HG03135 (cell line): Measurements from ENCODE around the gene B4GALT3.

Source experiments
- ATAC-seq: cut with Tn5 transposase; IDR thresholded peaks from one replicate; pipeline ENCODE4 v1.9.1; 2021; ENCODE audit warnings: mild to moderate bottlenecking, moderate library complexity; ENCODE audit not compliant: unreplicated experiment

B4GALT3 gene

DNA sequence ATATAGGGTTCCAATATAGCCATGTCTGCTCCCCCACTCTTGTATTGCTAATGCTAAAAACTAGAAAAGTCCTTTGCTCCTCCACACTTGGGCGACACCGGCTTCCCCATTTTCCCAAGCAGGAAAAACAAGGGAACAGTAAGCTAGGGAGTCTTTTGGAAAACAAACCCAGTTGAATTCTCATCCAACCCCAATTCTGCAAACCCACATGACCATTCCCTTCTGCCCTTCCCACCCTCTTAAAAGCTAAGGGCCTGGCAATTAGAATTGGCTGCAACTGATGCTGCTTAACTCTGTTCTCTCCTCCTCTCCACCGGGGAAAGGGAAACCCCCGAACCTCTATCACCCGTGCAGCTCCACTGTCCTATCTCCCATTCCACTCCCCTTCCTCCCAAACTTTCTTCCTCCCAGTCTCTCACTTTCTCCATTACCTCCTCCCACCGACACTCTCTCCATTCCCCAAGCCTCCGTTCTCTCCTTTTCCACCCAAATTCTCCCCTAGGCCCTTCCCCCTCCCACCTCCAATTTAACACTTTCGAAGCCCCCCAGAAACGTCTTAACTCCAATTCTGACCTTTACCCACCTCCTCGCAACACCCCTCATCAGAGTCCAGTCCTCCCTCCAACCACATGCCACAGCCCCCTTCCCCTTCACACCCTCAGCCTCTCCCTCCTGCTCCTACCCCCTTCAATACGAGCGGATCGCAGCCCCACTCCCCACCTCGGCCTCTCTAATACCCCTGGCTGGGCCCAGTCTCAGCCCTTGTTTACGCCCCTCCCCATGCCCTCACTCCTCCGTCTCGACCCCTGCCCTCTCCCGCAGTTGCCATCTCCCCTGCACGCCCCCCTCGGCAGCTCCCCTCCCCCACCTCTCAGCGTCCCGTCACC is 45.5 kb downstream of the B4GALT3 start:
- ATAC-seq, result no peak

DNA sequence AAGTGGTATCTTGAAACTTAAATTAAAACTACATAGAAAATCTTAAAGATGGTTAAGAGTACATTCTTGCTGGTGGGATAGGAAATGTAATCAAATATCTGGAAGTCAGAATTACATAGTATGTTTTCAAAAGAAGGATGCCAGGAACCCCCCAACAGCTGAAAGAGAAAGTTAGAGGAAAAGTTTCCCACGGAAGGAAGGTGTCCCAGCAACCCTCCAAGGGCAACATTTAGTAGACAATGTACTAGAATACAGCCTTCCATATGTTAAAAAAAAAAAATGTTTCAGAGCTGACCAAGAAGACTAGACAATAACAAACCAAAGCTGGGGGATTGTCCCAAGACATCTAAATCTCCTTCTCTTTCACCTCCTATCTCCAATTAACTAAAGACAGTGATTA is 47.0 kb downstream of the B4GALT3 start:
- no peak for ATAC-seq

DNA sequence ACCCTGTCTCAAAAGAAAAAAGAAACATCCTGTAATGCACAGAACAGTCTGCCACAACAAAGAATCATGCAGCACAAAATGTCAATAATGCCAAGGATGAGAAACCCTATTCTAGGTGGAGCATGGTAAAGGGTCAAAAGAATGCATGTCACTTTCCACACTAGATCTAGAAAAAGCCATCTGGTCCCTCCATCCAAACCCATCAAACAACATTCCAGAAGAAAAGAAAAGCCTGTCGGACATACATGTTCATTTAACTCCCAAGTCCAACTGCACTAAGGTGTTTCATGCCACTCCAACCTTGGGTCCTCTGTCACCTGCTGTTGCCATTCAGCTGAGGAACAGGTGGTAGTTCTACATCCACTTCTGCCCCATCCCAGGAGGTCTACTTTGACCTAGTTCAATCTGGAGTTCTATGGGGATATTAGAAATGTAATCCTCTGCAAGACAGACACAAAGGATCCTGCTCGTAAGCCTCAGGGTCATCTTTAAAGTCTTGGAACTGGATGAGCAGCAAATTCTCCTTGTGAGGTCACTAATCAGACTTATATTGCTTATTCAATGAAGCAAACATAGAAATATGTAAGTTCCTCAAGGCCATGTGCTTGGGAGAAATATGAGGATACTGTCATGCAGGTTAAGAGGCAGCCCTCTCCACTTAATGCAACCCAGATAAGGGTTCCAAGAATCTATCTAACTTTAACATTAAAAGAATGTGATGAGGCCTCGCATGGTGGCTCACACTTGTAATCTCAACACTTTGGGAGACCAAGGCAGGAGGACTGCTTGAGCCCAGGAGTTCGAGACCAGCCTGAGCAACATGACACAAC is 48.5 kb downstream of the B4GALT3 start:
- no peak for ATAC-seq

DNA sequence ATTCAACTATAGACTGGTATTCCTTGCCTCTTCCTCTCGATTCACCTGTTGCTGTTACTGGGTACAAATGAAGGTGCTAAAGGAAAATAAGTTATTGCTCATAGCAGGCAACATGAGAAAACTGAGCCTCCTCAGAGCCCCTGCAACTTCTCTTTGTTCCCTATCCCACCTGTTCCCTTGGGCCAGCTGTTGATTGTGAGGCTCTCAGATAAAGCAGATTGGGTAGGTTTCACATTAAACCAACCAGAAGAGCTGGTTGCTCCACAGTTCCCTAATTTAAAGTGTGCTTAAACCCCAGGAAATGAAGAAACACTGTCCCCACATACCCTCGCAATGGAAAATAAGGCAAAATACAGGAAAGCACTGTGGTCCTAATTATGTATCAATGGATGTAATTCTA is 49.7 kb downstream of the B4GALT3 start:
- ATAC-seq, result no peak

DNA sequence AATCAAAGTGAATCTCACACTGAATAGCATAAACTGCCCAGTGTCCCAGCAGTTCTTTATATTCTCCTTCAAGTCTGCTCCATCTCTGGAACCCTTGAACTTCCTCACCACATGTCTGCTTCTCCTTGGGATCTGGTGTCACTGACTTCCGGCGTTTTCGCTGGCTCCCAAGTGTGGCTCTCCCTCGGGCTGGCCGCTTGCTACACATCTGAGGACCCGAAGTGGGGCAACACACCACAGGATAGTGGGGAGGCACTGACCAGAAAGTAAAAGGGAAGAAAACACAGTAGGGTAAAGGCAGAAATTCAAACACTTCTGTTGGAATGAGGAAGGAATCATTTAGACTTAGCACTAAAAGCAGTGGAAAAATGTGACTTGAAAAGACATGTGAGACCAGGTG is 54.3 kb downstream of the B4GALT3 start:
- ATAC-seq, result no peak

DNA sequence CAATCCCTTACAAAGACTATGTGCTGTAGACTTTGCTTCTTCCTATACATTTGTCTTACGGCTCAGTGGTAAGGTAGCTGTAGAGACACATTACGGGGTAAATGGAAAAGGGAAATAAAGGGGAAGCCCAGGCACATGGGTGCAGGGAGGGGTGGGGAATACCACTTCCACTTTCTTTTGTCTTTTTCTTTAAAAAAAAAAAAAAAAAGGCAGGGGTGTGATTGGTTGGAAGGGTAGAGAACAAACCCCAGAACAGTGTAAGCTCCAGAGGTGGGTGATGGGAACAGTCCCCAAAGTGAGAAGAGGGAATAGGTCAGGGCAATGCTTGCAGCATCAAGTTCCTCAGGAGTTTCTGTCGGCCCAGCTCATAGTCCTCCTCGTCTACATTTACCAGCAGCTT is 55.5 kb downstream of the B4GALT3 start:
- no peak for ATAC-seq
